Stimulated activated naive CD8-positive, alpha-beta T cell treated with anti-CD3 and anti-CD28 coated beads, Interleukin-15, amount 100 ng/mL, for 72 hours (primary cell): ENCODE data around the gene UNC5A.

ENCODE experiments used
- ATAC-seq: fragments of 150-1000 bp; cut with Tn5 transposase; 2 replicates; pipeline ENCODE4 v1.10.0; 2021; ENCODE audit warnings: mild to moderate bottlenecking, moderate library complexity
- DNase-seq, 2 donors: peaks; one replicate each; pipeline ENCODE4 v3.0.0; 2021 to 2022
- H3K27ac Mint-ChIP-seq, 2 donors: one replicate each; pipeline ENCODE4 v1.8.0; 2022; ENCODE audit warnings: mild to moderate bottlenecking in 2 of 2, mixed read lengths in 2 of 2, moderate library complexity in 2 of 2
- H3K27me3 Mint-ChIP-seq: one replicate; pipeline ENCODE4 v1.8.0; 2022; ENCODE audit warnings: mixed read lengths
- H3K4me1 Mint-ChIP-seq: one replicate; pipeline ENCODE4 v1.8.0; 2022; ENCODE audit warnings: mild to moderate bottlenecking, mixed read lengths
- H3K4me3 Mint-ChIP-seq, 2 donors: one replicate each; pipeline ENCODE4 v1.8.0; 2022; ENCODE audit warnings: mild to moderate bottlenecking in 2 of 2, mixed read lengths in 2 of 2, moderate library complexity in 1 of 2
- H3K9me3 Mint-ChIP-seq, 2 donors: one replicate each; pipeline ENCODE4 v1.8.0; 2022; ENCODE audit warnings: mixed read lengths in 2 of 2

Gene UNC5A

DNA sequence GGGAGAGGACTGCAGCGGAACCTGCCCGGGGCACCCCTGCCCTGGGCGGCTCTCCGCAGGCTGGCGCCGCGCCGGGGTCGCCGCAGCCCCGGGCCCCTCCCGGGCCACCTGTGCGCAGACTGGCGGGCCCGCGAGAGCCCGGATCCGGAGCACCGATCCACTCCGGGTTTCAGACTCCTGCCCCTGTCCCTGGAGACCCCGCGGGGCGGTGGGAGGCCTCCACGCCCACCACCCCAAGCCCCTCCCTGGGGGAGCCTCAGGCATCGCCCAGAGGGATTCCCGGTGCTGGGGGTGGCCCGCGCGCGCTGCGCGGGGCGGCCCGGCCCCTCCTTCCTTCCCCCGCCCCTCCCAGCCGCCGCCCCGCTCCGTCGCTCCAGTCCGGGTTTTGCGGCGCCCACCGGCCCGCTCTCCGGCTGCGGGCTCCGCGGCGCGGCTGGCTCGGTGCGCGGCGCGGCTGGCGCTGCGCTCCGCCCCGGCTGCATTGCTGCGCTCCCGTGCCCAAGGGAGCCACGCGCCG is at the start of gene UNC5A:
TSS of gene UNC5A (plus strand) at position 479 of the 517 bp plus-strand sequence. CDS start 192 bp downstream, outside the sequence.
- Mint-ChIP-seq H3K27ac (no peak within 1 kb of the TSS), H3K27me3 (peaks cover 90% of the 10 kb centered on the region), H3K4me3 (peak within 1 kb of the TSS; percentile 68 to 77), H3K9me3 (no peaks in the 10 kb centered on the region), H3K4me1 (peaks cover 25% of the 10 kb centered on the region)
- DNase-seq (peak; percentile 64 to 69), ATAC-seq (peak; percentile 61)

DNA sequence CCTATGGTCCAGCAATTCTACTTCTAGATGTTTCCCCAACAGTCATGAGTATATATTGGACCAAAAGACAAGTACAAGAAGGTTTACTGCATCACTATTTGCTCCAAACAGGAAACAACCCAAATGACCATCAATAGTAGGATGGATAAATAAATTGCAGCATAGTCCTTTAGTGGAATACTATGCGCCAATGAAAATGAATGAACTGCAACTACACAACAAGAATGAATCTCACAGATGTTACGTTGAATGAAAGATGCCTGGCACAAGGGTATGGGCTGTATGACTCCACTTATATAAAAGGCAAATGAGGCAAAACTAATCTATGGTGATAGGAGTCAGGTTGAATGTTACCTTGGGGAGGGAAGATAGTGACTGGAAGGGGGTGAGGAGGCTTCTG is 48.6 kb upstream of the UNC5A start:
- no peak overlapping the region for H3K27ac Mint-ChIP-seq
- no peaks in the 10 kb centered on the region for H3K4me1 Mint-ChIP-seq
- DNase-seq (no peak), ATAC-seq (no peak)
- H3K4me3 Mint-ChIP-seq, result no peak overlapping the region
- H3K9me3 Mint-ChIP-seq, result peaks cover 20 to 29% of the 10 kb centered on the region in 2 donors
- peaks cover 51% of the 10 kb centered on the region for H3K27me3 Mint-ChIP-seq

DNA sequence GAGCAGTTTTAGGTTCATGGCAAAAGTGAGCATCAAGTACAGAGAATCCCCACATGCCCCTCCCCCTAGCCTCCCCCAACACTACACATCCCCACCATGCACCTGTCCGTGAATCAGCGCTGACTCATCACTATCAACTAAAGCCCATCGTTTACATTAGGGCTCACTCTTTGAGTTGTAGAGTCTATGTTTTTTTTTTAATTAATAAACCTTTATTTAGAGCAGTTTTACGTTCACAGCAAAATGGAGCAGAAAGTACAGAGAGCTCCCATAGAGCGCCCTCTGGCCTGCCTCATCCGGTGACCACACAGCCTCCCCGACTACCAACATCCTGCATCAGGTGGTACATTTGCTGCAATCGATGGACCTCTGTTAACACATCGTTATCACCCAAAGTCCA is 47.9 kb upstream of the UNC5A start:
- DNase-seq (no peak), ATAC-seq (no peak)
- H3K27me3 Mint-ChIP-seq, result peaks cover 53% of the 10 kb centered on the region
- H3K4me3 Mint-ChIP-seq, result no peak overlapping the region
- no peak overlapping the region for H3K27ac Mint-ChIP-seq
- peaks cover 18 to 29% of the 10 kb centered on the region in 2 donors for H3K9me3 Mint-ChIP-seq
- no peaks in the 10 kb centered on the region for H3K4me1 Mint-ChIP-seq

DNA sequence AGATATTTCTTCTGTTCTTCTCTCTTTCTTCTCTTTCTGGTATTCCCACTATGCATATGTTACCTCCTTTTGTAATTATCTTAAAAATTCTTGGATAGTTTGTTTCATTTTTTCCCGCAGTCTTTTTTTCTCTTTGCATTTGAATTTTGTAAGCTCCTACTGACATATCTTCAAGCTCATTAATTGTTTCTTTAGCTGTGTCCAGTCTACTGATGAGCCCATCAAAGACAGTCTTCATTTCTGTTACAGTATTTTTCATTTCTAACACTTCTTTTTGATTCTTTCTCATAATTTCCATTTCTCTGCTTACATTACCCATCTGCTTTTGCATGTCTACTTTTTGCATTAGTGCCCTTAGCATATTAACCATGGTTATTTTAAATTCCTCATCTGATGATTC is 44.7 kb upstream of the UNC5A start:
- ATAC-seq (no peak), DNase-seq (no peak)
- no peak overlapping the region for H3K4me3 Mint-ChIP-seq
- no peaks in the 10 kb centered on the region for H3K4me1 Mint-ChIP-seq
- no peak overlapping the region for H3K27ac Mint-ChIP-seq
- peaks cover 55% of the 10 kb centered on the region for H3K27me3 Mint-ChIP-seq
- H3K9me3 Mint-ChIP-seq, result peaks cover 15 to 29% of the 10 kb centered on the region in 2 donors

DNA sequence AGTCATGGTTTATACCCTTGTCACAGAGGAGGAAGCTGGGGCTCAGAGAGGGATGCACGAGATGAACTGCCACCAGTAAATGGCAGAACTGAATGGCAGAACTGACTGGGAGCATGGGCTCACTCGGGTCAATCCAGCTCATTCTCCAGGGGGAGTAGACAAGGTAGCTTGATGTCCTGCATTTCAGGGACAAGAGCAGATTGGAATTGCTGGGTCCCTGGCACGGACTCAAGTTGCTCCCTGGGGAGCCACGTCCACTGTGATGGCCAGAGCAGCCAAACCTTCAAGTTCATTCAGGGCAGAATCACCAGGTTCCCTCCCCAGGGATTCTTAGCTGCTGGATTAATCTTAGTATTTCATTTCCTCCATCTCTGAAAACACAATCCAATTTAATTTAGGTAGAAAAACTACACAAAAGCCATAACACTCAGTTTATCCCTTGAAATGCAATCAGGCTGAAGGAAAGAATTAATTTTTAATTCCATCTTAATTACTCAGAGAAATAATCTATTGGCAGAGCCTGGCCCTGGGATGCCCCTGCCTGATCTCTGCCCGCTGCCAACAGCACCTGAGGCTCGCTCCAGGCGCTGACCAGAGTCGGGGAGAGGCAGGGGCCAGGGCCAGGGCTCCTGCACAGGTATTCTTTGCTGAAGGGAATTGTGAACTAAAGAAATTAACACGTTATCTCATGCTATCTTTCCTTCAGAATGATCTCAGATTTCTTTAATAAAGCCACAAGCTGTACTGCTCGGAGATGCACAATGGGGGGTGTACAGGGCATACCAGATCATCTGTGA is 42.0 kb upstream of the UNC5A start:
- H3K27ac Mint-ChIP-seq, result no peak overlapping the region
- DNase-seq (no peak), ATAC-seq (no peak)
- H3K4me1 Mint-ChIP-seq, result no peaks in the 10 kb centered on the region
- H3K9me3 Mint-ChIP-seq, result peaks cover 15 to 23% of the 10 kb centered on the region in 2 donors
- peaks cover 58% of the 10 kb centered on the region for H3K27me3 Mint-ChIP-seq
- no peak overlapping the region for H3K4me3 Mint-ChIP-seq

DNA sequence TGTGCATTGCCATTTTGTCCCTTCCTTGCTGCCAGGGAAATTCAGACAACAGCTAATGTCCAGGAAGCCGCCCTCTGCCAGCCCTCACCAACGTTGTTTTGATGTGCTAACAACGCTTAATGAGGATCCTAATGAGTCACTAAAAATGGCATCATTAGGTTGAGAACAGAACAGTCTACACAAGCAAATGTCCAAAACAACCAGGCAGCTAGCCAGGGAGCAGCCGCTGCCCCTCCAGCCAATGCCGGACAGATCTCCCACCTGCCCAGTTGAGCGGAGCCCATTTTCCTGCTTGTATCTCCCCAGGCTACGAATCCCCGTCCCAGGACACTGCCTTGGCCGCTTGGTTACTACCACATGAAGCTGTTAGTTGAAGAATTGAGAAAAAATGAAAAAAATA is 40.4 kb upstream of the UNC5A start:
- Mint-ChIP-seq H3K4me1 (no peaks in the 10 kb centered on the region), H3K27me3 (peaks cover 60% of the 10 kb centered on the region), H3K9me3 (peaks cover 10 to 13% of the 10 kb centered on the region in 2 donors), H3K4me3 (no peak overlapping the region), H3K27ac (no peak overlapping the region)
- ATAC-seq (no peak), DNase-seq (no peak)

DNA sequence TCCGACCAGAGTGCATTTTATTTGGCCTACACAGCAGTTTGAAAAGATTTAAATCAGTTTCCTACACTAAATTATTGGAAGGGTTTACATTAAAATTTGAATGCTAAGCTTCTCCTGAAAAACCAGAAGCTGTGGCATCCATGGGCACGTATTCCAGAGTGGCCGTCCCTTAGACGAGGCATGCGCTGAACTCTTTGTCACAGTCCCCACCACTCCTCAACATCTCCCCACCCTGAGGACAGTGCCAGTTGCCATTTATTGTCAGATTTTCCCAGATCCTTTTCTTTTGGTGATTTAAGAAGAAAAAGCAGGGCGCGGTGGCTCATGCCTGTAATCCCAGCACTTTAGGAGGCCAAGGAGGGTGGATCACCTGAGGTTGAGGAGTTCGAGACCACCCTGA is 39.9 kb upstream of the UNC5A start:
- Mint-ChIP-seq H3K9me3 (peaks cover 8% of the 10 kb centered on the region in 2 donors), H3K27ac (peak overlapping the region in 1 of 2 donors; percentile 49), H3K4me3 (no peak overlapping the region), H3K27me3 (peaks cover 62% of the 10 kb centered on the region), H3K4me1 (no peaks in the 10 kb centered on the region)
- ATAC-seq (no peak), DNase-seq (no peak)

DNA sequence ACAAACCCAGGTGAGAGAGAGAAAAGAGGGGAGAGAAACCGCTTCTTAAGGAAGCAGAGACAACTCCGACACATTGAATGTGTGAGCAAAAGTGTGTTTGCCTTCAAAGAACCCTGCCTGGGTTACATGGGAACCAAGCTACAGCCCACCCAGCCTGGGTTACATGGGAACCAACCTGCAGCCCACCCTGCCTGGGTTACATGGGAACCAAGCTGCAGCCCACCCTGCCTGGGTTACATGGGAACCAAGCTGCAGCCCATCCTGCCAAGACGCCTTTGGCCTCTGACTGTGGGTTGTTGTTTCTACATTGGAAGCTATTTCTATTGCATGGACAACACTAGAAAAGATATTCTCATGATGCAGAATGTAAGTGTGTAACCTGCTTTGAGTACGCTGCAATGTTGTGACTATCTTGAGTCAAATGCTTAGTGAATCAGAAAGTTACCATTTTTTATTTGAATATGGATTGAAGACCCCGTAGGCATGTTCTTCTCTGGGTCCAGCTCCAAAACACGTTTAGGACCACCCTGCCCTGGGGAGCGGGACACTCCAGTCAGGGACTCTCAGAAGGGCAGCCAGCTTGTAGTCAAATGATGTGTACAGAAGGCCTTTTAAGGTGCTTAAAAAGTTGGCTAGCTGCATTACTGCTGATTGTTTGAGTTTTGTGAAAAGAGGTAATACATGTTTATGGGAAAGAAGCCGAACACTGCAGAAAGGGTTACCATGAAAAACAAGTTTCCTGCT is 39.1 kb upstream of the UNC5A start:
- peaks cover 64% of the 10 kb centered on the region for H3K27me3 Mint-ChIP-seq
- no peak overlapping the region for H3K4me3 Mint-ChIP-seq
- H3K4me1 Mint-ChIP-seq, result no peaks in the 10 kb centered on the region
- no peak for DNase-seq
- no peaks in the 10 kb centered on the region for H3K9me3 Mint-ChIP-seq
- no peak overlapping the region for H3K27ac Mint-ChIP-seq
- ATAC-seq, result no peak

DNA sequence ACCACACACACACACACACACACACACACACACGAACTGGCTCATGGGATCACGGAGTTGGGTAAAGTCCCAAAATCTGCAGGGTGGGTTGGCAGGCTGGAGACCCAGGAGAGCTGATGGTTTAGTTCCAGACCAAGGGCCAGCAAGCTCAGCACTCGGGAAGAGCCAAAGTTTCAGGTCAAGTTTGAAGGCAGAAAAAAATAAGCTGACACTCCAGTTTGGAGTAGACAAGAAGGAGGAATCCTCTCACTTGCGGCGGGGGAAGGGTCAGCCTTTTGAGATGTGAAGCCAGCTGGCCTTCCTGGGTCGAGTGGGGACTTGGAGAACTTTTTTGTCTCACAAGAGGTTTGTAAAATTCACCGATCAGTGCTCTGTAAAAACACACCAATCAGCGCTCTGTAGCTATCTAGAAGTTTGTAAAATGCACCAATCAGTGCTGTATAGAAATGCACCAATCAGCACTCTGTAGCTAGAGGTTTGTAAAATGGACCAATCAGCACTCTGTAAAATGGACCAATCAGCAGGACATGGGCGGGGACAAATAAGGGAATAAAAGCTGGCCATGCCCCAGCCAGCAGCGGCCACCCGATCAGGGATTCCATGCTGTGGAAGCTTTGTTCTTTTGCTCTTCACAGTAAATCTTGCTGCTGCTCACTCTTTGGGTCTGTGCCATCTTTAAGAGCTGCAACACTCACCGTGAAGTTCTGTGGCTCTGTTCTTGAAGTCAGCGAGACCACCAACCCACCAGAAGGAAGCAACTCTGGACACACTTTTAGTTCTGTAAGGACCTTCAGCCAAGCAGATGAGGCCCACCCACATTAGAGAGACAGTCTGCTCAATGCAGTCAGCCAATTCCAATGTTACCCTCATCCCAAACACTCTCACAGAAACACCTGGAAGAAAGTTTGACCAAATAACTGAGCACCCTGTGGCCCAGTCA is 37.8 kb upstream of the UNC5A start:
- H3K27ac Mint-ChIP-seq, result no peak overlapping the region

DNA sequence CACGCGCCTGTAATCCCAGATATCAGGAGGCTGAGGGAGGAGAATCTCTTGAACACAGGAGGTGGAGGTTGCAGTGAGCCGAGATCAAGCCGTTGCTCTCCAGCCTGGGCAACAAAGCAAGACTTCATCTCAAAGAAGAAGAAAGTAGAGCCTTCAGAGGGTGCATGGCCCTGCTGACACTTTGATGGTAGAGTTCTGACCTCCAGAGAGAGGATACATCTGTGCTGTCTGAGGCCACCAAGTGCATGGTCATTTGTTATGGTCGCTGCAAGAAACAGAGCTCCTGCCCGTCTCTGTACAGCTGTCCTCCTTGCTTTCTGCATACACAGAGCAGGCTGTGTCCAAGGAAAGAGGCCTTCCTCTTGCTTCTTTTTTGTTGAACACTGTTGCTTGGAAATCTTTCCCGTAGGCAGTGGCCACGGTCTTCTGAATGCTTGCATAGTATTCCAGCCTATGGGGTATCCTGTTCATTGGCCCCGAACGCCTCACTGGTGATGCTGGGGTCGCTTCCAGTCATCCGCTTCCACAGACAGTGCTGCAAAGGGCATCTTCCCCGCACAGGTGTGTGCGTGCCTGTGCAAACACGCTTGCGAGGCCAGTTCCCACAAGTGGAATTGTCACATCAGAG is 36.8 kb upstream of the UNC5A start:
- no peaks in the 10 kb centered on the region for H3K9me3 Mint-ChIP-seq
- H3K4me1 Mint-ChIP-seq, result no peaks in the 10 kb centered on the region
- no peak overlapping the region for H3K4me3 Mint-ChIP-seq
- DNase-seq, result no peak
- ATAC-seq, result no peak
- H3K27me3 Mint-ChIP-seq, result peaks cover 70% of the 10 kb centered on the region
- H3K27ac Mint-ChIP-seq, result no peak overlapping the region

More for the DNA sequence above, 37.8 kb upstream of the UNC5A start:
- H3K27me3 Mint-ChIP-seq, result peaks cover 73% of the 10 kb centered on the region
- DNase-seq (no peak), ATAC-seq (no peak)
- no peak overlapping the region for H3K4me3 Mint-ChIP-seq
- no peaks in the 10 kb centered on the region for H3K9me3 Mint-ChIP-seq
- H3K4me1 Mint-ChIP-seq, result no peaks in the 10 kb centered on the region

DNA sequence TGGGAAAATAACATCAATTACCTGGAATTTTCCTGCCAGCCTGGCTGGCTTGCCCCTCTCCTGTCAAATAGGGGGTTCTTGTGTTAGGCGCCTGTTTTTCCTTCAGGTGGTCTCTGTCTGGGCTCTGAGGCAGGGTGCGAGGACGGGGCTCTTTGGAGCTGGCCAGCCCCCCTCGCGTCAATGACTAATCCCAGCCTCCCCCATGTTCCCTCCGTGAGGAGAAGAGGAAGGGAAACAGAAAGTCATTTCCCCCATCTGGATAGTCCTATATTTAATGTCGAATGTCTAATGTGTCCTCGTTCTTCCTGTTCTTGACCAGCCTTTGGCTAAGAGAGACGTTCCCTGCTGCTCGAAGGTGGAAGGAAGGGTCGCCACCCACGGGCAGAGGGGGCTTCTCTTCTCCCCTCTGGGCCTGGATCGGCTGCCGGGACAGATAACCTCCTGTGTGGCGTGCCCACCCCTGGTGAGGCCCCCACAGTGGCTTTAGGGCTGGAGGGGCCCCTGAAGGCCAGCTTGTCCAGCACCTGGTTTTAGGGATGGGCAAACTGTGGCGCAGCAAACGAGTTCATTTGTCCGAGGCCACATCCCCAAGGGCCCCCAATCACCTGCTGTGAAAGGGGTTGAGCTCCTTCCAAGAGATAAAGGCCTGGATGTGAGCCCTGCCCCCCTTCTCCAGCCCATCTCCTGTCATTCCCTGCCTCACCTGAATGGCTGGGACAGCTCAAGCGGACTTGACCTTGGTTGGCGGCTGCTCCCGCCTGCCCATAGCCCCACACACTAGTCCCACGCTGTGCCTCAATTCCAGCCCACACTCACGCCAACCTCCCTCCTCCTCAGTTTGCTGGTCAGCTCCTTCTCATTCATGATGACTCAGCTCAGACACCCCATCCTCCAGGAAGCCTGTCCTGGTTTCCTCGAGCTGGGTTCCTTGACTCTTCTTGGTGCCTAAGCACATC is 35.9 kb upstream of the UNC5A start:
- H3K4me3 Mint-ChIP-seq, result no peak overlapping the region
- no peak for ATAC-seq
- peaks cover 74% of the 10 kb centered on the region for H3K27me3 Mint-ChIP-seq
- no peaks in the 10 kb centered on the region for H3K9me3 Mint-ChIP-seq
- no peak for DNase-seq
- H3K4me1 Mint-ChIP-seq, result no peaks in the 10 kb centered on the region
- no peak overlapping the region for H3K27ac Mint-ChIP-seq

DNA sequence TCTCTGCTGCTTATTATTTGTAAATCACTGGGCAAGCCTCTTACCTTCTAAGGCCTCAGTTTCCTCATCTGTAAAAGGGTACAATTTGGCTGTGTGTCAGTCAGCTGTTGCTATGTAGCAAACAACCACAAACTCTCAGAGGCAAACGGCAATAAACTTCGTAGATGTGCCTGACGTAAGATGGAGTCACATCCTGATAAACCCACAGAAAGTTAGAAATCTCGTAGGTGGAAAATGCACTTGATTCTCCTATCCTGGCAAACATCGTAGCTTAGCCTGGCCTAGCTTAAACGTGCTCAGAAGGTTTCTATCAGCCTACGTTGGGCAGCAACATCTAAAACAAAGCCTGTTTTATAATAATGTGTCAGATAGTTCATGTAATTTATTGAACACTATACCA is 35.0 kb upstream of the UNC5A start:
- ATAC-seq (no peak), DNase-seq (no peak)
- Mint-ChIP-seq H3K4me1 (no peaks in the 10 kb centered on the region), H3K4me3 (no peak overlapping the region), H3K27me3 (peaks cover 80% of the 10 kb centered on the region), H3K9me3 (no peaks in the 10 kb centered on the region), H3K27ac (no peak overlapping the region)

DNA sequence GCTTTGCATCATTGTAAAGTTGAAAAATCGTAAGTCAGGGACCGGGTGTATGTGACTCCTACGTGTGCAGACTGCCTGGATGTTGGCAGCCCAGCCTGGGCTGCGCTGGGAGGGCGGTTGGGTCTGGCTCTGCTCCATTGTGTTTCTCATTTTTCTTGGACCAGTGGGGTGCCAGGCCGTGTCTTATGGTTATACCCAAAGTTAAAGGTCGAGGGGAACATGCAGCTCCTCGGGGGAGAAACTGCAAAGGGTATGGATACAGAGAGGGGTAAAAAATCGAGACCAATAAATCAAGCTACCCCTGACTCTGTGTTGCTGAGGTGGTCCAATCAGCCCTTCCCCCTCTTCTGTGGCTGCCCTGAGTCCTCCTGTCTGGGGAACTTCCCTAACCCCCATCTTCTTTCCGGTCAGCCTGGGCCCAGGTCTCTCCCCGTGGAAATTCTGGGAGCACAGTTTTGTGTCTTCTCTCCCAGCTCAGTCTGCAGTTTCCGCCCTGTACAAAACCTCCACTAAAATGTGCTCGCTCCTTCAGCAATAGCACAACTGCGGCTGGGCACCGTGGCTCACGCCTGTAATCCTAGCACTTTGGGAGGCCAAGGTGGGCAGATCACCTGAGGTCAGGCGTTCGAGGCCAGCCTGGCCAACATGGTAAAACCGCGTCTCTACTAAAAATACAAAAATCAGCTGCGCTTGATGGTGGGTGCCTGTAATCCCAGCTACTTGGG is 34.1 kb upstream of the UNC5A start:
- Mint-ChIP-seq H3K9me3 (no peaks in the 10 kb centered on the region), H3K27ac (no peak overlapping the region), H3K4me3 (no peak overlapping the region), H3K27me3 (peaks cover 80% of the 10 kb centered on the region), H3K4me1 (no peaks in the 10 kb centered on the region)
- no peak for DNase-seq
- no peak for ATAC-seq
